Peyer's patch (tissue), 4 donors: ENCODE measurements around the gene FCER1G.

Experiments
- CTCF ChIP-seq, 6 experiments: fragments of 450-650 bp in 4 of 6; fragments of 200-600 bp in 2 of 6; sonication (generic) in 1 of 6; IDR thresholded peaks; one replicate each; pipeline ENCODE4 v1.5.1; 2017 to 2019; ENCODE audit warnings: antibody characterized with exemption in 6 of 6, mild to moderate bottlenecking in 3 of 6, moderate library complexity in 1 of 6
- POLR2A ChIP-seq, 2 donors: fragments of 450-650 bp; IDR thresholded peaks; one replicate each; pipeline ENCODE4 v1.5.1; 2017; ENCODE audit warnings: antibody characterized with exemption in 2 of 2, mild to moderate bottlenecking in 2 of 2, moderate library complexity in 2 of 2

GRCh38 chr1:161266202-161266601, 51.1 kb downstream of the FCER1G start:
- TF ChIP-seq CTCF (IDR thresholded peaks at IDR 0.05) (no peak), POLR2A (IDR thresholded peaks at IDR 0.05) (no peak)
